ENCODE data around the gene PTPN20.

Gene PTPN20

GRCh38 chr10:47030191-47030703 is 119.0 kb downstream of the PTPN20 start:
- DNase-seq: peak in 3 of 10 donors; percentile 8 to 54 (median 9)
- intact Hi-C loops (cut with DNase I): no loop called here

DNA sequence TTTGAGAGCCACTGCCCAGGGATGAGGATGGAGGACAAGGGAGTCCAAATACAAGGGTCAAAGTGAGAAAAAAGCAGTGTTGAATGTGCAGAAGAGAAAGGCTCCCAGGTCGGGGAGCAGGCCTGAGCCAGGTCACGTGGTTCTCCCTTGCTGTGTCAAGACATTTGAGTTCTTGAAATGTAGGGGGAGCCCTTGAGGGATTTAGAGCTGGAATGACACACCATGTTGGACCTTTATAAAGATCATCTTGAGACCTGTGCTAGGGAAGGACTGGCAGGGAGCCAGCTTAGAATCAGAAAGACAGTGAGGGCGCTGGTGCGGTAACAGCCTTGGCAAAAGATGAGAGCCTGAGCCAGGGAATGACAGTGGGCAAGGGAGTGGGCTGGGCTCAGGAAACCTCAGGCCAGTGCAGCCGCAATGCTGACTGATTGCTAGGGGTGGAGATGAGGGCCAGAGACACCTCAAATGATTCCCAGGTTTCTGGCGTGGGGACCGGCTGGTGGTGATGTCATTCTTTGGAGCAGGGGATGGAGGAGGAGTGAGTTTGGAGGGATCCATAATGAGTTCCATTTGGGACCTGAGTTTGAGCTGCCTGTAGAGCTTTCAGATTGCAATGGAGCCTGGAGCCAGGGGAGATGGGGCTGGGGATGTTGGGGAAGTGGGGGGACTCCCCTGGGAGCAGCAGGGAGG is 120.1 kb downstream of the PTPN20 start:
- DNase-seq: peak in 3 of 10 donors; percentile 1 to 11 (median 7)
- intact Hi-C loops (cut with DNase I): no loop called here

DNA sequence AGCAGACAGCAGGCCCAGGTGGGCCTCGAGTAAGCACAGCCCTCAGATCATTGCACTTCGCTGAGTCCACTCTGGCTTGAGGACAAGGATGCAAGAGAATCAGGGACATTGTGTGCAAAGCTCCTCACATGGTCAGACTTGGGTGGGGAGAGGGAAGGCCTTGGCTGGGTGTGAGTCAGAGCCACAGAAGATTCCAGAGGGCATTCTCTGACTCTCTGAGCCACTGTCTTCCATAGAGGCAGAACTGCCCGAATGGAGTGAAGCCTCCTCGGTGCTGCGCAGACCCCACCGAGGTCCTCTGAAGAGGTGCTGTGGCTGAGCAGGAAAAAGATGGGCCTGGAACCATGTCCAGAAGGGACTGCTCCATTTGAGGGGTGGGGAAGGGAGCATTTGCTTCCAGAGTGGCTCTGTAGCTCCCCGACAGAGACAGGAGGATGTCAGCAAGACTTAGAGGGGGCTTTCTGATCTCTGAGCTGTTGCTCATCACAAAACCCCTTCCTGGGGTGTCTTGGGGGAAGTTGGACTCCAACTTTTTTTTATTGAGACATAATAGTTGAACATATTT is 120.8 kb downstream of the PTPN20 start:
- intact Hi-C loops (cut with DNase I): no loop called here
- DNase-seq: peak in 3 of 10 donors; percentile 7 to 67 (median 14)

DNA sequence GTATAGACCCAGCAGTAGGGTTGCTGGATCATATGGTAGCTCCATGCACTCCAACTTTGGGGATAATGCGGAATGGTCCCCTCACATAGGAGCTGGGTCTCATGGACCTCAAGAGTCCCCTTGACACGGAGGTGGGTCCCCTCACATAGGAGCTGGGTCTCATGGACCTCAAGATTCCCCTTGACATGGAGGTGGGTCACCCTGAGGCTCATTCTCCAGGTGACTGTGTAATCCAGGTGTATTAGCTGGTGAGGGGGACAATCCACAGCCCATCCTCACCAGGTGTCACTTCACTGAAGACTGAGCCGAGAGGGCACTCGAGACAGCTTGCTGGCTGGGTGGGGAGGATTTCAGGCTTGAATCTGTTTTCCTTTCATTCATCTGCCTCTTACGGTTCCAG is 121.9 kb downstream of the PTPN20 start:
- DNase-seq: peak in 2 of 10 donors; percentile 7 to 40
- intact Hi-C loops (cut with DNase I): no loop called here

GRCh38 chr10:47033541-47034270 is 122.5 kb downstream of the PTPN20 start:
- DNase-seq: peak in 3 of 10 donors; percentile 5 to 59 (median 9)
- intact Hi-C loops (cut with DNase I): no loop called here

DNA sequence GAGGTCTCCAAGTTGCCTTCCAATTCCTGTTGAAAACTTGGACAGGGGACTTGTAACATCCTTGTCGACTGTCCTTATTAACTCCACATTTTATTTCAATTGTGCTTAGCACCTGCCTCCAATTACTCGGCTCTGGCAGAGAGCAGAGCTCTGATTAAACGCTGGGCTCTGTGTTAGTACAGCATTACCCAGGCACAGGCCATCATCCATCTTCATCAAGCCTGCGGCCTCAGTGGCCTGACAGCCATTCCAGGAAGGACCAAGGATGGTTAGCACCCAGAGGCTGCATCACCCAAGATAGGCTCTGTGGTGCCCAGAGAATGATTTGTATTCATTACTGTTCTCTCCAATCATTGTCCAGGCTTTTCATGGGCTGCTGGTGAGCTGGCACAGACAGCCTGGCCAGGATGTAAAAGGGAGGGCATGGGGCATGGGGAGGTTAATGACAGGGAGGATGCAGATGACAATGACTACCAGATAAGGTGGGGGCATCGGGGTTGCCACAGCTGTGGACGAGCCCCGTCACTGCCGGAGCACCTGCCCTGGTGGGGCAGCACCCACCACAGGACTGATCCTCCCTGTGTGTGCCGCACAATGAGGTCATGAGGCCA is 123.3 kb downstream of the PTPN20 start:
- peak in 3 of 10 donors; percentile 3 to 75 (median 5) for DNase-seq
- intact Hi-C loops (cut with DNase I): no loop called here

DNA sequence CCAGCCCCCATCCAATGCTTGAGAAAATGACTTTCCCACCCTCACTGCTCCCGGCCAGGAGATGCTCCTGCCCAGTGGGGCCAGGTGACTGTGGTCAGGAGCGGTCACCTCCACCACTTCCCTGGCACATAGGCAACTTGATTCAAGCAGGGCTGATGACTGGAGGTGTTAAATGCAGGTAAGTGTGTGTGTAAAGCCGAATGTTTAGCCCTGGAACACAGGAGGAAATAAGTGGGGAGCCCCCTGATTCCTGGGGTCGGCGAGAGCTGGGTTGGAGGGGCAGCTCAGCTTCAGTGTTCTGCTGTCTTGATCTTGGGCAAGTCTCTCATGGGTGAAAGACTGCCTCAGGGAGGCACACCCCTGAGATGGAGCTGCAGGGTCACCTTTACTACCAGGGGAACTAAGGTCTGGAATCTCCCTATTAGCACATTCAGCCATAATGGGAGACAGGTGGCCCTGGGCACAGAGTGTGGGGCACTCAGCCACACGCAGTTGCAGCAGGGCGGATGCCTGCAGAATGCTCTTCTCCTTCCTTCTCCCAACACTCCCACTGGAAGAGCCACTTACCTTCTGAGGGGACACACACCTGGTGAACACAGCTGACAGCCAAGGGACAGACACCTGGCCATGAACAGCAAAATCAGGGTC is 124.1 kb downstream of the PTPN20 start:
- intact Hi-C loops (cut with DNase I): no loop called here
- DNase-seq: peak in 3 of 10 donors; percentile 3 to 52 (median 8)

DNA sequence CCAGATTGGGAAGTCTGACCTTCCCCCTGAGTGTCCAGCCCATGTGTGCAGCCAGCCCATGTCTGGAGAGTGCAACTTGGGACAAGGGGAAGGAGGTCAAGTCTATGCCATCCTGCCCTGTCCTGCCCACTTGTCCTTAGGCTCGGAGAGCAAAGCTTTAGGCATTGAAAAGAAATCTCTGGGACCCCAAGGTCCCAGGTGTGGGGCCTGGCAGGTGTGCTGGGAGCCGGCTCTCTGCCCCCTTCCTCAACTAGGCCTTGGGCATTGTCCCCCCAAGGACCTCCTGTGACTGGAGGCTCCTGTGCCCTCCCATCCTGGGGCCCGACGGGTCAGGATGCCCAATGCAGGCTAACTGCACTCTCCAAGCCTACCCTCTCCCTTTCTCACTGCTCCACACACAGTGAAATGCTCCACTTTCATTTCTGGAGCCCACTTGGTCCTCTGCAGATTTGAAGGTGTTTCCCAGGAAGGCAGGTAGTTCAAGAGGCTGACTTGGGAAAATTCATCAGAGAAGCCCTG is 124.7 kb downstream of the PTPN20 start:
- DNase-seq: peak in 1 of 10 donors; percentile 58
- intact Hi-C loops (cut with DNase I): no loop called here

GRCh38 chr10:47036771-47037170 is 125.5 kb downstream of the PTPN20 start:
- peak in 1 of 10 donors; percentile 43 for DNase-seq
- intact Hi-C loops (cut with DNase I): no loop called here

GRCh38 chr10:47037654-47038425 is 126.6 kb downstream of the PTPN20 start:
- intact Hi-C loops (cut with DNase I): no loop called here
- DNase-seq: peak in 2 of 10 donors; percentile 45 to 77

DNA sequence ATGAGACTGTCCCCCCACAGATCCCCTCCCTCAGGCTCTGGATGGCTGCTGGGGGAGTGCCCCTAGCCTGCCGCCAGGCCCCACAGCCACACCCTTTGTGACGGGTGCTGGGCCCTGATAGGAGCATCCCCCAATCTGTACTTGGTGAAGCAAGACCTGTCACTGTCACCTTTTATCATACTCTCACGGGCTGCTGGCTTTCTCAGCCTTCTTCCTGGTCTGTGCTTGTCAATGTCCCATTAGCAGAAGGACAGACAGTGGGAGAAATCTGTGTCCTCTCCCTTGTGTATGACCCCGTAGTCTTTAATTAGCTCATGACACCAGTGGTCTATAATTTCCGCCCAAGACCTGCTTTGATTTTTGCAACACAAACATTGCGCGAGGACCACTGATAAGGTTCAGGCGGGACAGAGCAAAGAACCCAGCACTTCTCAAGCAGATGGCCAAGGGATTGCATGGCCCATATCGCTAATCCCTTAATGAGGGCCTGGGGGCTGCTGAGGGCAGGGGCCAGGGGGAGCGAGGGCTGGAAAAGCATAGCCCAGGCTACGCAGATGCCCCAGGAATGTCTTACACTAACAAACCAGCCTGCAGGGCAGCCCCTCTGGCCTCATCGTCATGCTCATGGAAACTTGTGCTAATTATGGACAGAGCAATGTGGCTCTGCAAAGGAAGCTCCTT is 127.8 kb downstream of the PTPN20 start:
- peak in 2 of 10 donors; percentile 5 to 59 for DNase-seq
- intact Hi-C loops (cut with DNase I): no loop called here

DNA sequence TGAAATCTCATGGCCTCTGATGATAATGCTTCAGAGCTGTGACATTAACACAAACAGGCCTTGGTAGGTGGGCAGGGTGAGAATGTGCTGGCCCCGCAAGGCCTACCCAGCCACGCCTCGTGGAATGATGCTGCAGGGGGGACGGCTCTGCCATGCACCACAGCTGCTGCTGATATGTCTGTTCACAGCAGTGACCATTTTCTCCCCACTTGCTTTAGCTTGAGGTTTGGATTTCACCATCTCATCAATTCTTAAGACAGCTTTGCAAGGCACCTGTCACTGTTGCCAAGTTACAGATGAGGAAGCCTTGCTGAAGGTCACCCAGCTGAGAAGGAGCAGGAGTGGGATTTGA is 128.3 kb downstream of the PTPN20 start:
- intact Hi-C loops (cut with DNase I): no loop called here
- peak in 2 of 10 donors; percentile 8 to 9 for DNase-seq

- intact Hi-C loops (cut with DNase I): no loop called here
- peak in 3 of 10 donors; percentile 7 to 75 (median 75) for DNase-seq
These were observed 128.8 kb downstream of the PTPN20 start for GRCh38 chr10:47040041-47040491.

- intact Hi-C loops (cut with DNase I): no loop called here
- DNase-seq: peak in 1 of 10 donors; percentile 34
These were observed 129.5 kb downstream of the PTPN20 start for GRCh38 chr10:47040681-47041080.

DNA sequence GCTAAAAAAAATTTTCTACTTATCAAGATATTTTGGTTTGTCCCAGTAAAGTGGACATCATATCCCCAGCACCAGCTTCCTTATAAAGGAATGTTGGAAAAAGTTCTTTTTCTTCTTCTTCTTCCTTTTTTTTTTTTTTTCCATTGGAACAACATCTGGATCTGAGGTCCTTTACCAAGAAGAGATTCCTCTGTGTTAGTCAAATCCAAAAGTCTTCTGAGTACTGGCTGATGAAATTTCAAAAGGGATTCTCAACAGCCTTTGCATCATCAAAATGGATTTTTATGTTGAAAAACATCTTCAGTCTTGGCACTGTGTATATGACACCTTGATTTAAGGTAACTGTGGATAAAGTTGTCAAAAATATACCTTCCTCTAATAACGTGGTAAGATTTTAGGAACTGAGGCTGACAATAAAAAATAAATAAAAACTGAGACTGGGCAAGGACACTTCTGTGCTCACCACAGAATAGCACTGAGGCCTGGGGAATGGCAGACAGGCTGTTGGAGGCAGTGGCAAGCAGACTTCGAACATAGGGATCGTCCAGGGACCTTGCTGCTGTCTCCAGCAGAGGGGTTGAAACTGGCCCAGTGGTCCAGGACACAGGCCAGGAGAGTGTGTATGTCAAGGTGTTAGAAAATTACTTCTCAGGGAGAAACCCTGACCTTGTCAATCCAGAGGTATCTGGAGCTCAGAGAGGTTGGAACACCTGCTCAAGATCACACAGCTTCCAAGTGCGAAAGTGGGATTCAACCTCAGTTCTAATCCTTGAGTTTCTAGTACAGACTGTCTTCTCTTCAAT is 130.4 kb downstream of the PTPN20 start:
- intact Hi-C loops (cut with DNase I): no loop called here
- DNase-seq: peak in 1 of 10 donors; percentile 28

- DNase-seq: peak in 2 of 10 donors; percentile 13 to 52
- intact Hi-C loops (cut with DNase I): no loop called here
These were observed 130.9 kb downstream of the PTPN20 start for GRCh38 chr10:47042199-47042473.

DNA sequence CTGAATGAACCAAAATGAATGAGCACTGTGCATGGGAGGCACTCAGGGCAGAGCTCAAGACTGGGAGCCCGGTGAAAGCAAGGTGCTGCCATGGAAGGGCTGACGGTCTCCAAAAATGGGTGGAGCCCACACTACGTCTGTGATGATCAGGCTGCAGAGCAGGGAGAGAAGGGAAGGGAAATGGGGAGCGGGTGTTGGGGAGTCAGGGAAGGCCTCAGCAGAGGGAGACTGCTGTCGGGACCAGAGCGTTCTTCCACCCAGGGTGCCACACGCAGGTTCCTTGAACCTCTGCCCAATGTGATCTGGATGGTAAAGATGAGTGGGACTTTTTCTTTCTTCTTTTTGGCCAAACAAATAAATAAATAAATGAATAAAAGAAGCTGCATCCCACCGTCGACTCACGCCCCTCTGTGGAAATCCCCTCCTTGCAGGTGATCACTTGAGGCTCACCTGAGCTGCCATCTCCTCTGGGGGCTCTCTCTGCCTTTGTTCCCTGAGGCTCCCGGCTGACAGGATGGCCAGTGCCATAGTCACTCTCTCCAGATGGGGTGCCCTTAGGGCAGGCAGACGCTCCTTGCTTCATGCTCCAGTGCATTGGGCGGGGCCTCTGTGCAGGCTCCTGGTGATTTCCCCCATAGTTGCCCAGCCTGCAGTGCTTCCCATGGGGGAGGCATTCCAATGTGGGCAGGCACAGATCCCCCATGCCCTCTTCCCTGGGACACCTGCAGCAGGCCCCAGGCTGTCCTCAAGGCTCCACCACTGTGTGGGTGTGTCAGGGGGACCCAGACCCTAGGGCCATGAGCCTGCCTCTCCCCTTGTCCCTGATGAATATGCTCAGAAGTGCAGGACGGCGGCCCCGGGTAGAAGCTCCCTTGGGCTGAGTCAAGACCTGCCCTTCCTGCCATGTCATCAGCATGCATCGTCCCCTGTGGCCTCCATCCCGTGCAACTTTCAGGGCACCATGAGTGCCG is 131.8 kb downstream of the PTPN20 start:
- DNase-seq: peak in 2 of 10 donors; percentile 12 to 75
- intact Hi-C loops (cut with DNase I): no loop called here
